ENCODE results near the gene ARL6IP4.

Gene ARL6IP4

DNA sequence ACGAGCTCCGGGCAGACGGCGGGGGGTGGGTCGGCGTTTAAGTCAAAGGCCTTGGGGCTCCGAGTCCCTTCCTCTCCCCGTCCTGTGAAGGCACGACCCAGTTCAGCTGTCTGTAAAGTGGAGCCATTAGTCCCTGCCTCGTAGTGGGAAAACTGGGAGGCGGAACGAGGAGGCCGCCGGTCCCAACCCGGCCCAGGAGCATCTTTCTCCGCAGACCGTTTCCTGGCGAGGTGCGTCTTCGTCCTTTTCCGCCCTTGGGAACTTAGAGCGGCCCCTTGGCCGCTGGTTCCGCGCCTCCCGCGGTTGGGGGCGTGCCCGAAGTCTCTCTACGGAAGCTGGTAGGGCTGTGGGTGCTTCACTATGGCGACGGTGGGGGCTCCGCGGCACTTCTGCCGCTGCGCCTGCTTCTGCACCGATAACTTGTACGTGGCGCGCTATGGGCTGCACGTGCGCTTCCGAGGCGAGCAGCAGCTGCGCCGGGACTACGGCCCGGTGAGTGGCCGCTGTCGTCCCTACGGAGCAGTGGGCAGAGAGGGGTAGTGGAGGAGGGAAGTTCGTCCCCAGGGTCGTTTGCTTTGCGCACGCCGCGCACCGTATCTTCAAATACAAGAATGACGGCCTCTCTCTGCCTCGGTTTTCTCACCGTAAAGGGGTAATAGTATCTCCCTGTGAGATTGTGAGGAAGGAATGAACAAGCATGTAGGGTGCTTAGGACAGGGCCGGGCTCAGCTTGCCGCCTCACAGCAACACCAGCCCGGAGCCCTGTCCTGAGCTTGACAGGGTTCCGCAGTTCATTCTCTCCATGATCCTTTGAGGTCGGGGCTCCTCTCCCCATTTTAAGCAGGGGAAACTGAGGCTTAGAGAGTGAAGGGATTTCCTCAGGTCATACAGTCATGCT lies 5.3 kb upstream of the ARL6IP4 start, which contains the start of gene OGFOD2:
Gene OGFOD2, plus strand, starts transcription at position 353 of the 898 bp plus-strand sequence. Its CDS starts 8 bp downstream, at position 361.
- no peak for TF ChIP-seq CTCF (IDR thresholded peaks at IDR 0.05)
- DNase-seq (ENCODE audit: low spot score): peak; percentile 93
- Histone ChIP-seq H3K4me3 (peak within 1 kb of the TSS; percentile 87), H3K27ac (peak within 1 kb of the TSS; percentile 96 to 98)

GRCh38 chr12:122975790-122976647 lies 4.5 kb upstream of the ARL6IP4 start:
- DNase-seq (ENCODE audit: low spot score): no peak
- Histone ChIP-seq H3K4me3 (peak overlapping the region; percentile 87), H3K27ac (peak overlapping the region; percentile 96 to 98)
- TF ChIP-seq CTCF (IDR thresholded peaks at IDR 0.05): no peak

GRCh38 chr12:122976648-122976975 lies 3.9 kb upstream of the ARL6IP4 start:
- DNase-seq (ENCODE audit: low spot score): no peak
- Histone ChIP-seq H3K4me3 (peak overlapping the region; percentile 87), H3K27ac (no peak overlapping the region)
- no peak for TF ChIP-seq CTCF (IDR thresholded peaks at IDR 0.05)

DNA sequence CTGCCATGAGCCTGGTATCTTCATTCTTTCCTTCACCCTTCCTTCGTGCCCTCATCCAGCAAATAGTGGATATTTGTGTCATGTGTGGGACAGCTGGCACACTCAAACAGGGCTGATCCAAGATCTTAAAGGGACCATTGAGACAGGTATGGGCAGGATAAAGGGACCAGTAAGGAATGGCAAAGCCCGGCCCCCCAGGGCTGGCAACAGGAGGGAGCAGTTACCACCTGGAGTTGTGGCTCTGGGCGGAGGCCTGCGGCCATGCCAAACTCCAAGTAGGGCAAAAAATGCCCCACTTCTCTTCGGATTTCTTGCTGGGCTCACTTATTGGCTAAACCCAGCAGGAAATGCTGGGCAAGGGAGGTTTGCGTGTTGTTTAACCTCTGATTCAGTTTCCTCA lies 3.3 kb upstream of the ARL6IP4 start:
- Histone ChIP-seq H3K4me3 (no peak overlapping the region), H3K27ac (no peak overlapping the region)
- no peak for TF ChIP-seq CTCF (IDR thresholded peaks at IDR 0.05)
- DNase-seq (ENCODE audit: low spot score): no peak

GRCh38 chr12:122977655-122978392 lies 2.7 kb upstream of the ARL6IP4 start:
- Histone ChIP-seq H3K27ac (no peak overlapping the region), H3K4me3 (no peak overlapping the region)
- no peak for TF ChIP-seq CTCF (IDR thresholded peaks at IDR 0.05)
- DNase-seq (ENCODE audit: low spot score): no peak

DNA sequence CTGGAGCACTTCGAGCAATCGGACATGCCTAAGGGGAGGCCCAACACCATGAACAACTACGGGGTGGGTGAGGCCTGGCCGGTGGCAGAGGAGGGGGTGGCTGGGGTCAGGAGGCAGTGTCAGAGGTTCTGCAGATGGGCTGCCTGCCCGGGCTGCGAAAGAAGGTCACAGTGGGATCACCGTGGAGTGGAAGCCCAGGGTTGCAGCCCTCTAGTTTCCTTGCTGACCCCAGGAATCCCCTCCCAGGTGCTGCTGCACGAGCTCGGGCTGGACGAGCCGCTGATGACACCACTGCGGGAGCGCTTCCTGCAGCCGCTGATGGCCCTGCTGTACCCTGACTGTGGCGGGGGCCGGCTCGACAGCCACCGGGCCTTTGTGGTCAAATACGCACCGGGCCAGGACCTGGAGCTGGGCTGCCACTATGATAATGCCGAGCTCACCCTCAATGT lies 1.9 kb upstream of the ARL6IP4 start:
- H3K4me3 ChIP-seq: no peak overlapping the region
- no peak for DNase-seq (ENCODE audit: low spot score)

More for the DNA sequence above, 1.9 kb upstream of the ARL6IP4 start:
- TF ChIP-seq CTCF (IDR thresholded peaks at IDR 0.05): no peak
- H3K27ac ChIP-seq: no peak overlapping the region
